NCI-H345 (cell line): ENCODE measurements around the gene TEX2.

ENCODE experiments used
- DNase-seq: peaks from one replicate; lab custom pipeline; 2025; lab: John Stamatoyannopoulos, UW

TEX2 gene

DNA sequence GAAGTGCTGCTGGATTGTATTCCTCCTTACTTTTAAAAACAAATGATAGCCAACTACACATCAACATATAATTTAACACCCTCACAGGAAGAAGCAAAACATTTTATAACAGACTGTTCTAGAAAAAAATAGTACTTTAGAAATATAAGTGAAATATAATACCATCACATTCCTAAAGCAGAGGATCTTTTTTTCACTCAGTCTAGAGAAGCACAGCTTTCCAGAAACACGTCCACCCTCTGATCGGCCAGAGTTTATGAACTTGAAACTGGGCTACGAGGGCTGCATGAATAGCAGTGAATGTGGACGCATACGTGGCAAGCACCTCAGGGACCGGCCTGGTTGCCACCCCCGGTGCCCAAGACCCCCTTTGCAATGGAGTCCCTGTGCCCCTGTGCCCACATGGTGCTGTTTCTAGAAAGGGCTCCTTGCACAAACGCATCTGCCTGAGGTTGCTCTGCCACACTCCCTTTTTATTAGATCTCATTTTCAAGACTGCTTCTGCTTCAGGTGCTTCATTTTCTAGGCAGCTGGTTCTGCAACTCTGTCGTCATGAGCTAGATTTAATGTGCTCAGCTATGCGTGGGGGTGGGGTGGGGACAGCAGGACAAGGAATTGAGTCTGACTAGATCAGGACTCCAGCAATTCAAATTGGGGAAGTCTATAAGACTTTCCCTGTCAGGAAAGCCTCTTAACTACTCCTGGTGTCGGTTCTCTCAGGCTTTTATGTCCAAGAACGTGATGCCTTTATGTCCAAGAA is 104.0 kb downstream of the TEX2 start:
- no peak for DNase-seq

DNA sequence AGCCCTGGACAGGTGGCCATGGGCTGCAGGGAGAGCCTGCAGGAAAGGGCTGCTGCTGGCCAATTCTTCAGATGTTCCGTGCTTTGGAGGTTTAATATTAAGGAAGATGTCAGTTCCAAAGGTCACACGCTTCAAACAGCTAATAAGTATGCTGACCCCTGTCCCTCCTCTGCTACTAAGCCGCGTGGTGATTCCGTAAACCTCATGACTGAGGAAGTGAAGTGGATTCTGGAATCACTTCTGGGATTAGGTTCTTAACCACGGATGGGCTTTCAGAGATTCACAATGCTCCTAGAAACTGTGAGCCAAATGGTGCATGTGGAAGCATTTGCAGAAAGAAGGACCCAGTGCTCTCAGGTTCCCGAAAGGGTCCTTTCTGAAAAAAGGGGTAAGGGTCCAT is 104.7 kb downstream of the TEX2 start:
- DNase-seq, result no peak

- no peak for DNase-seq
Measured at GRCh38 chr17:64157669-64158180, 105.3 kb downstream of the TEX2 start.

GRCh38 chr17:64156670-64157069 is 106.4 kb downstream of the TEX2 start:
- DNase-seq, result no peak

GRCh38 chr17:64155751-64156544 is 107.1 kb downstream of the TEX2 start:
- DNase-seq, result no peak

GRCh38 chr17:64155129-64155528 is 107.9 kb downstream of the TEX2 start:
- no peak for DNase-seq

- DNase-seq, result no peak
Measured at GRCh38 chr17:64154717-64155116, 108.3 kb downstream of the TEX2 start.

DNA sequence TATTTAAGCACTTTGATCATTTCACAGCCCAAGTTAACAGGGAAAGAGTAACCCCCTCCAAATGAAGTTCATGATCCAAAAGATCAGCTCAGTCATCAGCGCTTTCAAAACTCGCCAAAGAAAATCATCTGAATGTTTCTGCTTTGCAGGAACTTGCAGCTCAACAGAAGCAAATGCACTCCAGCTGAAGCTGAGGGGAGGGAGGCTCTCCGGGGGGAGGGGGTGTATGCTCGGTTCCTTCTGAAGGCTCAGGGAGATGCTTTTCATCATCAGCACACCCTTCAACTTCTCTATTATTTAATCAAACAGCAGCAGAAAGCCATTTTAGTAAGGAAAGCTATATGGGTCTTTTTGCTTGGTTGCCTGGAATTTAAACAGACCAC is 108.8 kb downstream of the TEX2 start:
- DNase-seq, result no peak

DNA sequence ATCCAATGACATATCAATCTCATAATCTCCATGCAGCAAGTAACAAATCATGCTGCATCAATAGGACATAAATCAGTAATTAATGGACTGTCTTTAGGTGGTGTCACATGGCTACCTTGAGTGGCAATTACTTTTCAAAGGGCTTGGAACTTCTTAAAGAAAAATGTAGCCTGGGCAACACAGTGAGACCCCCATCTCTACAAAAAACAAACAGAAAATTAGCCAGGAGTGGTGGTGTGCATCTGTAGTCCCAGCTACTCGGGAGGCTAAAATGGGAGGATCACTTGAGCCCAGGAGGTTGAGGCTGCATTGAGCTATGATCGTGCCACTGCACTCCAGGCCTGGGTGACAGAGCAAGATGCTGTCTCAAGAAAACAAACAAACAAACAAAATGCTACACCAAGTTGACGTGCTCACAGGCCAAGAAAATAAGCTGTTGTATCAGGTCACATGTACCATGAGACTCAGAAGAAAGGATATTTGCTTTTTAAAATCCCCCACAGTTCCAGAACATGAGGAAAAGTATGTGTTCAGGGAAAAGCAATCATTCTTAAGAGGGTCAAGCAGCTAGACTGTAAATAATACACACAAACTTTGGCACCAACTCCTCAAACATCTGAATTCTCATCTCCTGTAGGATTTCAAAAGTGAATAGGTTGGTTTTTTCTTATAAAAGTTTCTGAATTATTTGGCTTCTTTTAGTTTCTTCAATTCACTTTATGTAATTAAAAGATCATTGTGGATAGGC is 109.3 kb downstream of the TEX2 start:
- no peak for DNase-seq

DNA sequence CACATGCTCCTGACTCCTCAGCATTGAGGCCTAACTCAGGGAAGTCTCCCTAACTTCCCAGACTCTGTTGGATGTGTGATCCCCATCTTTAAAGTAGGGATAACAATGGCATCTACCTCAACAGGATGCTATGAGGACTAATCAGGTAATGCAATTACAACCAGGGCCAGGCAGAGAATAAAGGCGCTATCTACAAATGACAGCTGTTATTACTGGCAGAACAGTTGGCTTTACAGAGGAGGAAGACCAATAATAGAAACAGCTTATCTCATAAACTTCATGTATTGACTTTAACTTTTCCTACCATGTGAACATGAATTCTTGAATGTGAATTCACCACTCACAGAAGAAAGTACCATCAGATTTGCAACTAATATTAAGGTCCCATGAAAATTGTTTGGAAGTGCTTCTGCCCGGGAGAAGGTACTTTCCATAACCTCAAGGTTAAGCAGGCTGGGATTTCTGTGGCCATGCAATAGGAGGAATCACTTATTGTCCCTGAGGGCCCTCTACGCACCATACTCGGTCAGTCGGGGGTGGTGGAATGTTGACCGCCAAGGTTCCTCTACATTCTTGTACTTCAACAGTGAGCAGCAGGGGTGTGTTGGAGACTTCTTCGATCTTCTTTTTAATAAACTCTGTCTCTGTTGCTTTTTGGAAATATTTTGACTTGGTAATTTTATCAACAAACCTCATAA is 110.5 kb downstream of the TEX2 start:
- no peak for DNase-seq

- no peak for DNase-seq
Measured at GRCh38 chr17:64151016-64151368, 112.1 kb downstream of the TEX2 start.

DNA sequence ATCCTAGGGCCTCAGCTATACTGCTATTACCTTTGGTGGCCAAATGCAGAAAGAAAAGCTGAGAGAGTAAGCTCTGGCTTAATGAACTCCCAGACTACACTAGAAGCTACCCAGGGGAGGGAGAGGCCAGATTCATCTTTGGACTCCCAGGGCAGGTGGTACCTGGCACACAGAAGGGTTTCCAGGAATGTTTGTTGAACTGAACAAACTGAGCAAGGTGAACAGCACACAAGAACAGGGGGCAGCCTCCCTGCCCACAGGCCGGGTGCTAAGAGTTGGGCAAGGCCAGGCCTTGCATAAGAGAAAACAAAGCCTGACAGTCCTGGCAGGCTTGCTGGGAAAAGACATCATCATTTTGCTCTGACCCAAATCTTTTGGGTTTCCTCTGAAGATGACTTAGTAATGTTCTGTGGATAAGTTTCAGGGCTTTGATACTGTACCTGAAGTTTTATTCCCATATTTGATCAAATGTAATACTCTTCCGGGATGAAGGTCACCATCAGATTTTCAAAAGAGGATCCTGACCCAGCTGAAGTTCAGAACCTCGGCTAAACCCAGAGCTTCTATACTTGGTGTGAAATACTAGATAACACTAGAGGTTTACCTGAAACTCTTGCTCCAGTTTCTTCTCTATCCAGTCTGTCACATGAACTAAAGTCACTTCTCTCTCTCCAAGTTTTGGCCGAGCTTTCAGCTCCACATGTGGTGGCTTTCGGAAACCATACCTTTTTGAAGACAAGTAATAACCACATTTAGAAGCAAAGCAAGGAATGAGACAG is 112.6 kb downstream of the TEX2 start:
- DNase-seq, result no peak

DNA sequence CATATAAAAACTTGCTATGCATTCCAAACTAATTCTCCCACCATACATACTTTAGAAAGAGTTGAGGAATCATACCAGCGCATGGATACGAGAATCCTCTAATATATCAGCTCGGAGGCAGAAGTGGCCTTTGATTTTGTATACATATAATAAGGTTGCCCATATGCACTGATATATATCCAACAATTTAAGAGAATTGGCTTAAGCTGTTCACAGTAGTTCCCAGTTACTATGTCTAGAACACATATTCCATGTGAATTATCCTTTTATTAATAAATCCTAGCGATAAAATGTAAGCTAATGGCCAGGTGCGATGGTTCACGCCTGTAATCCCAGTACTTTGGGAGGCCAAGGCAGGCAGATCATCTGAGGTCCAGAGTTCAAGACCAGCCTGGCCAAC is 113.9 kb downstream of the TEX2 start:
- DNase-seq, result no peak

GRCh38 chr17:64148699-64149098 is 114.4 kb downstream of the TEX2 start:
- no peak for DNase-seq

GRCh38 chr17:64148017-64148631 is 114.9 kb downstream of the TEX2 start:
- no peak for DNase-seq

DNA sequence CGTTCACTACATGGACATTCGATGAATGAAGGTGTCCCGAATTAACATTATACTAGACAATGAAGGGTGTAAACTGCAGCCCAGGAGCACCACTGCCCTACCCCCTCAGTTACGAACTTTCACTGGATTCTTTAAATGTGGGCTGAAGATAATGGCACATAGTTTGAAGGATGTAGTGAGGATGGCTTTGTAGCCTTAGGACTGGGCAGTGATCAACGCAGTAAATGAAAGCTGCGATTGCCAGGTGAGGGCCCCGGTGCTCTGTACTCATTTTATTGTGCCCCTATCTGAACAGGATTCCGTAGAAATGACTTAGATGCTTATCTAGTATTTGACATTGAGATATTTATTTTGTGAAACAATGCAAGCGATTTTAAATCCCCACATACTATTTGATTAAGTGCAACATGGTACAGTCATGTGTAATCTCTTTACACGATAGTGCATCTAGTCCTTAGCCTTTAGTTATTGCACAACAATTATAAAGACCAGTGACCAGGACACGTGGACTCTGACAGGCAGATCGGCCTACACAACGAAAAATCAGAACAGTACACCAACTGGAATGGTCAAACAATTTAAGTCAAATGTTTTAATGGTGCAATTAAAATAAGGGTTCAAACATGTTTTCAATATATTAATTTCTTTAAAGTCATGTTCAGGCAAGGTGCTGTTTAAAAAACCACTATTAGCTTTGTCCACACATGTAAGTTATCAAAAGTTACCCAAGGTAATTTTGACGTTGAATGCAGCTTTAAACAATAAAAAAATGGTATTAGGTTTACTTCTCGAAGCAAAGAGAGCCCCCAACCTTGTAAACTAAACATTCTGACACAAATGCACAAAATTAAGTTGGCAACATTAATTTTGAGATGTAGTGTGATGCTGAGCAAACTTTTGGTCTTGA is 115.7 kb downstream of the TEX2 start:
- no peak for DNase-seq

DNA sequence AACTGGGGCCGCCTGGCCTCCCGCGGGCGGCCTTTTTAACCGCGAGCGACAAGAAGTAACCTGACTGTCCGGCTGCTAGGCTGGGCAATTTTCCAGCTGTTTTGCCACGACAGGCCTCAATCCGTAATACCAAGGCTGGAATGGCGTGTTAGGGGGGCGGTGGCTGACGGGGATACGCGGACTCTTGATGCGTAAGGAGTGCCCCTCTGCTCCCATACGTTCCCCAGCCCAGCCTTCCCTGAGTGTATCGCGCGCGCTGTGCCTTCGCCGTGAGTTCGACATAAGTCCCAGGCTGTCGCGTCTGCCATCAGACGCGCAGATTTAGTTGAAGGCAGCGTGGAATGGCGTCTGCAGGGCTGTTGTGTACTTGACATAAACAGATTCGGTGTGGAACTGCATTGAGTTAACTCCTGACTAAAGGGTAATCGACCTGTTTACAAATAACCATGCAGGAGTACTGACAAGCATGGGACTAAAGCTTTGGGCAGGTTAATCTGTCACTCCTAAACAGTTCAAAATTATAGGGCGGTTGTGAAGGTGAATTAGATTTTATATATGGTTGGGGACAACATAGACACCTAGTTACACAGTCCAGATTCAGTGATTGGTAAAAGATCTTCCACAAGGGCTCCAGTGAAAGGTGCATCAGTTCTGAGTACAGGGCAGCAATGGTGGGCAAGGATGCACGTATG is 116.5 kb downstream of the TEX2 start:
- DNase-seq, result peak; percentile 61

- peak; percentile 98 for DNase-seq
Measured at GRCh38 chr17:64145751-64146417, 117.2 kb downstream of the TEX2 start.

GRCh38 chr17:64145375-64145750 is 117.7 kb downstream of the TEX2 start:
- no peak for DNase-seq
